SK-N-SH treated with all-trans-retinoic acid at 6 μM for 48 hours (cell line): Measurements from ENCODE around the gene RETREG3.

ENCODE experiments used
- ATAC-seq: fragments of 200-7000 bp; cut with Tn5 transposase; 3 replicates; pipeline ENCODE4 v1.9.1; 2020; ENCODE audit warnings: mild to moderate bottlenecking, moderate library complexity
- ARNTL ChIP-seq: fragments of 450-650 bp; formaldehyde crosslinking; IDR thresholded peaks from 2 replicates; pipeline ENCODE4 v1.5.0; 2020; ENCODE audit warnings: low read depth, mild to moderate bottlenecking, moderate library complexity, borderline replicate concordance
- BACH2 ChIP-seq: fragments of 250-450 bp; sonication (Bioruptor Pico); IDR thresholded peaks from 2 replicates; pipeline ENCODE4 v1.9.0; 2021; ENCODE audit warnings: mild to moderate bottlenecking, borderline replicate concordance
- CREB5 ChIP-seq: fragments of 250-450 bp; sonication (Bioruptor Pico); IDR thresholded peaks from 2 replicates; pipeline ENCODE4 v1.5.1; 2020; ENCODE audit warnings: low read depth, mild to moderate bottlenecking, moderate library complexity
- CSDC2 ChIP-seq: fragments of 250-450 bp; sonication (Bioruptor Pico); IDR thresholded peaks from 2 replicates; pipeline ENCODE4 v1.5.0; 2020; ENCODE audit warnings: mild to moderate bottlenecking, moderate library complexity
- CSRNP3 ChIP-seq: fragments of 250-450 bp; sonication (Bioruptor Pico); IDR thresholded peaks from 2 replicates; pipeline ENCODE4 v1.5.1; 2021; ENCODE audit warnings: mild to moderate bottlenecking, moderate library complexity
- ESRRG ChIP-seq: fragments of 250-450 bp; sonication (Bioruptor Pico); IDR thresholded peaks from 2 replicates; pipeline ENCODE4 v1.6.1; 2021; ENCODE audit warnings: mild to moderate bottlenecking
- GLIS3 ChIP-seq: fragments of 250-450 bp; sonication (Bioruptor Pico); IDR thresholded peaks from 2 replicates; pipeline ENCODE4 v1.5.0; 2020; ENCODE audit warnings: mild to moderate bottlenecking, moderate library complexity
- ISL1 ChIP-seq: fragments of 250-450 bp; sonication (Bioruptor Pico); IDR thresholded peaks from 2 replicates; pipeline ENCODE4 v2.1.2; 2022; ENCODE audit warnings: mild to moderate bottlenecking, moderate library complexity
- OSR1 ChIP-seq: fragments of 250-450 bp; sonication (Bioruptor Pico); IDR thresholded peaks from 2 replicates; pipeline ENCODE4 v1.8.0; 2022; ENCODE audit warnings: moderate library complexity, mild to moderate bottlenecking, inconsistent platforms
- PATZ1 ChIP-seq: fragments of 250-450 bp; sonication (Bioruptor Pico); IDR thresholded peaks from 2 replicates; pipeline ENCODE4 v1.8.0; 2020; ENCODE audit warnings: mild to moderate bottlenecking, moderate library complexity, borderline replicate concordance
- POU6F1 ChIP-seq: fragments of 250-450 bp; sonication (Bioruptor Pico); IDR thresholded peaks from 2 replicates; pipeline ENCODE4 v1.8.0; 2021; ENCODE audit warnings: low read depth, mild to moderate bottlenecking, moderate library complexity, borderline replicate concordance
- PPARA ChIP-seq: fragments of 250-450 bp; sonication (Bioruptor Pico); IDR thresholded peaks from 2 replicates; pipeline ENCODE4 v1.5.0; 2020; ENCODE audit warnings: mild to moderate bottlenecking, borderline replicate concordance
- RARB ChIP-seq: fragments of 250-450 bp; sonication (Bioruptor Pico); IDR thresholded peaks from 2 replicates; pipeline ENCODE4 v1.8.0; 2021; ENCODE audit warnings: mild to moderate bottlenecking, moderate library complexity
- SNAI2 ChIP-seq: fragments of 250-450 bp; sonication (Bioruptor Pico); IDR thresholded peaks from 2 replicates; pipeline ENCODE4 v1.5.0; 2020; ENCODE audit warnings: mild to moderate bottlenecking, moderate library complexity
- TOX ChIP-seq: fragments of 250-450 bp; sonication (Bioruptor Pico); IDR thresholded peaks from 2 replicates; pipeline ENCODE4 v1.8.0; 2021; ENCODE audit warnings: mild to moderate bottlenecking, moderate library complexity, borderline replicate concordance
- TSHZ2 ChIP-seq: fragments of 250-450 bp; sonication (Bioruptor Pico); IDR thresholded peaks from 2 replicates; pipeline ENCODE4 v1.5.0; 2020; ENCODE audit warnings: mild to moderate bottlenecking, moderate library complexity
- ZC3H10 ChIP-seq: fragments of 250-450 bp; sonication (Bioruptor Pico); IDR thresholded peaks from 2 replicates; pipeline ENCODE4 v1.5.1; 2021; ENCODE audit warnings: mild to moderate bottlenecking, moderate library complexity
- ZFP3 ChIP-seq: fragments of 250-450 bp; sonication (Bioruptor Pico); IDR thresholded peaks from 2 replicates; pipeline ENCODE4 v1.5.0; 2020; ENCODE audit warnings: mild to moderate bottlenecking, moderate library complexity
- ZFP30 ChIP-seq: fragments of 450-650 bp; formaldehyde crosslinking; IDR thresholded peaks from 2 replicates; pipeline ENCODE4 v1.5.0; 2022; ENCODE audit warnings: mild to moderate bottlenecking, moderate library complexity
- ZNF565 ChIP-seq: fragments of 450-650 bp; formaldehyde crosslinking; conservative IDR thresholded peaks from 2 replicates; pipeline ENCODE4 v1.5.0; 2020; ENCODE audit warnings: low read depth, mild to moderate bottlenecking, moderate library complexity
- ZNF8 ChIP-seq: fragments of 450-650 bp; formaldehyde crosslinking; IDR thresholded peaks from 2 replicates; pipeline ENCODE4 v1.5.0; 2020; ENCODE audit warnings: mild to moderate bottlenecking, moderate library complexity

RETREG3 gene

GRCh38 chr17:42538482-42538881 is 70.7 kb downstream of the RETREG3 start:
- ATAC-seq = no peak

GRCh38 chr17:42537826-42538451 is 71.2 kb downstream of the RETREG3 start:
- TF ChIP-seq PATZ1 (CRISPR knock-in tag) (no peak), ZNF8 (CRISPR knock-in tag) (no peak), GLIS3 (no peak), TOX (CRISPR knock-in tag) (no peak), ARNTL (no peak), ESRRG (CRISPR knock-in tag) (no peak), BACH2 (CRISPR knock-in tag) (no peak), CSRNP3 (CRISPR knock-in tag) (no peak), ZNF565 (CRISPR knock-in tag) (no peak), ISL1 (CRISPR knock-in tag) (no peak), ZFP3 (CRISPR knock-in tag) (no peak), CREB5 (CRISPR knock-in tag) (no peak), PPARA (CRISPR knock-in tag) (no peak), SNAI2 (no peak), ZC3H10 (CRISPR knock-in tag) (no peak), POU6F1 (no peak), TSHZ2 (CRISPR knock-in tag) (no peak), ZFP30 (no peak)
- no peak for ATAC-seq

More at GRCh38 chr17:42538482-42538881, 70.7 kb downstream of the RETREG3 start:
- TF ChIP-seq PATZ1 (CRISPR knock-in tag) (no peak), TSHZ2 (CRISPR knock-in tag) (no peak), SNAI2 (no peak), OSR1 (no peak), ZNF8 (CRISPR knock-in tag) (no peak), CSDC2 (CRISPR knock-in tag) (no peak), RARB (CRISPR knock-in tag) (no peak)
